GM23248 (cell line): ENCODE measurements around the gene SLC22A13. TPM values are rescaled to one million over a fixed set of nuclear protein-coding genes. Genes with fewer than 3 reads are reported as not detected.

Experiments
- DNase-seq: peaks from one replicate; pipeline ENCODE4 v3.0.0-alpha.2; 2015
- H2AFZ ChIP-seq: fragments of 200-600 bp; sonication (generic); 2 replicates; pipeline ENCODE4 v1.6.1; 2016; ENCODE audit warnings: antibody characterized with exemption
- H3F3A ChIP-seq: fragments of 200-600 bp; sonication (generic); 2 replicates; pipeline ENCODE4 v1.6.1; 2016; ENCODE audit warnings: mild to moderate bottlenecking, antibody characterized with exemption, mixed run types; ENCODE audit not compliant: insufficient read depth
- H3K27ac ChIP-seq: fragments of 200-600 bp; sonication (generic); 2 replicates; pipeline ENCODE4 v1.5.1; 2016; ENCODE audit warnings: mild to moderate bottlenecking
- H3K27me3 ChIP-seq: fragments of 200-600 bp; sonication (generic); replicated peaks from 2 replicates; pipeline ENCODE4 v1.6.1; 2016; ENCODE audit warnings: mild to moderate bottlenecking; ENCODE audit not compliant: insufficient read depth
- H3K36me3 ChIP-seq: fragments of 200-600 bp; sonication (generic); 2 replicates; pipeline ENCODE4 v1.6.1; 2016; ENCODE audit warnings: low read depth, mild to moderate bottlenecking
- H3K4me1 ChIP-seq: fragments of 200-600 bp; sonication (generic); 2 replicates; pipeline ENCODE4 v1.6.1; 2016; ENCODE audit warnings: mild to moderate bottlenecking; ENCODE audit not compliant: insufficient read depth
- H3K4me2 ChIP-seq: fragments of 200-600 bp; sonication (generic); one replicate; pipeline ENCODE4 v1.6.1; 2016; ENCODE audit warnings: mild to moderate bottlenecking; ENCODE audit not compliant: unreplicated experiment
- H3K4me3 ChIP-seq: fragments of 200-600 bp; sonication (generic); 2 replicates; pipeline ENCODE4 v1.5.1; 2016; ENCODE audit warnings: mild to moderate bottlenecking
- H3K79me2 ChIP-seq: fragments of 200-600 bp; sonication (generic); 2 replicates; pipeline ENCODE4 v1.6.1; 2016; ENCODE audit warnings: mild to moderate bottlenecking; ENCODE audit not compliant: insufficient read depth
- H3K9ac ChIP-seq: fragments of 200-600 bp; sonication (generic); 2 replicates; pipeline ENCODE4 v1.6.1; 2016; ENCODE audit warnings: mild to moderate bottlenecking
- H3K9me2 ChIP-seq: fragments of 200-600 bp; sonication (generic); 2 replicates; pipeline ENCODE4 v1.6.1; 2016; ENCODE audit warnings: mixed run types, mild to moderate bottlenecking, moderate library complexity; ENCODE audit not compliant: insufficient read depth
- H3K9me3 ChIP-seq: fragments of 200-600 bp; sonication (generic); one replicate; pipeline ENCODE4 v1.6.1; 2017; ENCODE audit warnings: low read depth
- H4K20me1 ChIP-seq: fragments of 200-600 bp; sonication (generic); 2 replicates; pipeline ENCODE4 v1.6.0; 2016; ENCODE audit not compliant: insufficient read depth
- EZH2 ChIP-seq: fragments of 200-600 bp; sonication (generic); IDR thresholded peaks from 2 replicates; pipeline ENCODE4 v1.6.1; 2018; ENCODE audit warnings: antibody characterized with exemption, mild to moderate bottlenecking; ENCODE audit not compliant: insufficient read depth, poor library complexity, severe bottlenecking
- EZH2phosphoT487 ChIP-seq: fragments of 200-600 bp; sonication (generic); IDR thresholded peaks from 2 replicates; pipeline ENCODE4 v1.6.1; 2018; ENCODE audit warnings: antibody characterized with exemption, moderate library complexity, mild to moderate bottlenecking, low read depth; ENCODE audit not compliant: insufficient read depth
- WGBS, 2 experiments: methylation state at CpG; one replicate each; pipeline ENCODE4 v1.1.6; 2015 to 2017; ENCODE audit warnings: low lambda C conversion rate in 2 of 2, low coverage in 1 of 2; ENCODE audit errors: missing lambda C conversion rate in 2 of 2; 5-methylcytosine and 5-hydroxymethylcytosine counted together
- in situ Hi-C: fragments of 300-500 bp; cut with MboI; formaldehyde crosslinking; loops from 2 replicates; pipeline ENCODE4 v1.15.0; 2020
- polyA plus RNA-seq: library from polyadenylated mRNA; unstranded; fragments of >200 nt; fragmentation: Nextera tagmentation; extraction: Ambion mirVana; gene quantifications from 2 replicates; pipeline ENCODE4 v1.2.1, GENCODE V29; 2016
- total RNA-seq: library from RNA; depleted of rRNA; stranded (reverse); fragments of >200 nt; shearing (Covaris generic); gene quantifications from 2 replicates; pipeline ENCODE4 v1.2.3, GENCODE V29; 2014

The SLC22A13 gene
- total and polyA plus RNA-seq, 2 experiments from 2014 or later = 0.86 TPM; not detected in 1

DNA sequence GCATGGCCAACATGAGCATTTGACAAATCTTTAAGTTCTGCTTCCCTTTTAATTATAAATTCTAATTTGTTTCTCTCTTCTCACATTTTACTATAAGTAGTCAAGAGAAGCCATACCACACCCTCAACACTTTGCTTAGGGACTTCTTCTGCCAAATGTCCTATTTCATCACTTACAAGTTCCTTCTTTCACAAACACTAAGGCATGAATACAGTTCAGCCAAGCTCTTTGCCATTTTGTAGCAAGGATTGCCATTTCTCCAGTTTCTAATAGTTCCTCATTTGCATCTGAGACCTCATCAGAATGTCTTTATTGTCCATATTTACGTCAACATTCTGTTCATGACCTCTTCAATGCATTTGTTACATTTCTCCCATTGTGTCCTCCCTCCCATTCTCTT lies 45.9 kb downstream of the SLC22A13 start:
- Histone ChIP-seq H3K9ac (no peak overlapping the region), H3K79me2 (no peaks in the 10 kb centered on the region), H3K4me3 (no peak overlapping the region), H3K27me3 (no peaks in the 10 kb centered on the region), H3K9me3 (no peaks in the 10 kb centered on the region), H3F3A (no peaks in the 10 kb centered on the region), H3K4me1 (no peaks in the 10 kb centered on the region), H3K9me2 (no peaks in the 10 kb centered on the region), H2AFZ (no peak overlapping the region), H3K4me2 (no peak overlapping the region), H3K36me3 (no peaks in the 10 kb centered on the region), H3K27ac (no peak overlapping the region), H4K20me1 (no peaks in the 10 kb centered on the region)
- no peak for DNase-seq
- WGBS, 2 experiments = 74 to 79% methylated on average over 1 of the region's 1 CpG
- in situ Hi-C loops = no loop called here
- TF ChIP-seq EZH2phosphoT487 (no peak), EZH2 (no peak)

DNA sequence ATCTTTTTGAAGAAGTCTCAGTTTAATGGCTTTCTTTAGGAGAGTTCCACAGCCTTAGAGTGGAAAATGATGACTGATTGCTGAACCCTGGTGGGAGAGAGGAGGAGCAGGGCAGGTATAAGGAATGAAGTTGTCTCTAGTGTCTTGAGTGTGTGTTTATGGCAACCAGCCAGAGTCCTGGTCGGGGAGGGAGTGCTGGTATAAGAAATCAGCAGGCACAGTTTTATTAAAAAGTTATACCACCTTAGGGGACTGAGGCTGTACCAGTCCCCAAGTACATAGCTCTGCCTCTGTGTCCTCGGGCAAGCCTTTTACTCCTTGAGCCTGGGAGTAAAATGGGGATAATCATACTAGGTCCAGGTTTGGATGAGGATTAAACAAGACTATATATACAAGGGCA lies 46.3 kb downstream of the SLC22A13 start:
- Histone ChIP-seq H3K9me2 (no peaks in the 10 kb centered on the region), H3K27ac (no peak overlapping the region), H3K9me3 (no peaks in the 10 kb centered on the region), H3K36me3 (no peaks in the 10 kb centered on the region), H3K27me3 (no peaks in the 10 kb centered on the region), H2AFZ (no peak overlapping the region), H4K20me1 (no peaks in the 10 kb centered on the region), H3K79me2 (no peaks in the 10 kb centered on the region), H3K9ac (no peak overlapping the region), H3K4me2 (no peak overlapping the region), H3K4me1 (no peaks in the 10 kb centered on the region), H3K4me3 (no peak overlapping the region), H3F3A (no peaks in the 10 kb centered on the region)
- in situ Hi-C loops = no loop called here
- WGBS, 2 experiments = 46 to 55% methylated on average over 2 of the region's 2 CpGs
- no peak for DNase-seq
- TF ChIP-seq EZH2phosphoT487 (no peak), EZH2 (no peak)

DNA sequence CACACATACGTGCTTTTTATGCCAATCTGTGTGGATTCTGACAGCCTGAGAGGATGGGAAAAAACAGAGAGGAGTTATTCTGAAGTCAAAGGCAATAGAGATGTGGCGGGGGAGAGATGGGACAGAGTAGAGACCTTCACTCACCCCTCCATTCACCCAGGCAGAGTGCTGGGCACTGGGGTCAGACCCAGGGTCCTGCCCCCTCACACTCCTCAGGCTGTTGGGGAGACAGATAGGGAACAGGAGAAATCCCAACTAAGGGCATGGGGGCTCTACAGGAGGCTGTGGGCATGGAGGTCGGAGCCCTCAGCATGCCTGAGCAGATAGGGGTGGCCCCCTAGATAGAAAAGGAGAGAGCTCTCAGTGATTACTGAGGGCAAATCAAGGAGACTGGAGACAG lies 46.7 kb downstream of the SLC22A13 start:
- Histone ChIP-seq H2AFZ (no peak overlapping the region), H3F3A (no peaks in the 10 kb centered on the region), H4K20me1 (no peaks in the 10 kb centered on the region), H3K36me3 (no peaks in the 10 kb centered on the region), H3K27me3 (no peaks in the 10 kb centered on the region), H3K9me3 (no peaks in the 10 kb centered on the region), H3K9ac (no peak overlapping the region), H3K9me2 (no peaks in the 10 kb centered on the region), H3K4me3 (no peak overlapping the region), H3K27ac (no peak overlapping the region), H3K4me2 (no peak overlapping the region), H3K4me1 (no peaks in the 10 kb centered on the region), H3K79me2 (no peaks in the 10 kb centered on the region)
- no peak for DNase-seq
- WGBS, 2 experiments = 81 to 86% methylated on average over 3 of the region's 3 CpGs
- TF ChIP-seq EZH2phosphoT487 = no peak
- TF ChIP-seq EZH2 = no peak
- in situ Hi-C loops = no loop called here

DNA sequence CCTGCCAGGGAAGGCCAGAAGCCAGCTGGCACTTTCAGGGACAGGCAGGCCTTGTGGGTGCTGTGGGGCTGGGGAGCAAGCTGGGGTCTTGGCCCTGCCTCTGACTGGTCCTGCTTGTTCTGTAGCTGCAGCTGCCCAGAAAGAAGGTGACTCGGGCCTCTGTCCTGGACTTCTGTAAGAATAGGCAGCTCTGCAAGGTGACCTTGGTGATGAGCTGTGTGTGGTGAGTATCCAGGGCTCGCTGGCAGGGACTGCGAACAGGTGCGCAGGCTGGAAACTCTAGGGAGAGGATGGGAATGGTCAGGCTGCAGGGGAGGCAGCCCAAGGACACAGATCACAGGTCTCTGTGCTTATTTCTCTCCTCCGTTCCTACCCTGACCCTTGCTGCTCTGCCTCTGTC lies 47.7 kb downstream of the SLC22A13 start:
- Histone ChIP-seq H4K20me1 (no peaks in the 10 kb centered on the region), H3K4me1 (no peaks in the 10 kb centered on the region), H3K79me2 (no peaks in the 10 kb centered on the region), H3K4me2 (no peak overlapping the region), H3K27me3 (no peaks in the 10 kb centered on the region), H3K27ac (no peak overlapping the region), H3K9me3 (no peaks in the 10 kb centered on the region), H3K4me3 (no peak overlapping the region), H2AFZ (no peak overlapping the region), H3K36me3 (no peaks in the 10 kb centered on the region), H3K9me2 (no peaks in the 10 kb centered on the region), H3F3A (no peaks in the 10 kb centered on the region), H3K9ac (no peak overlapping the region)
- TF ChIP-seq EZH2phosphoT487 (no peak), EZH2 (no peak)
- 95% methylated on average over 5 of the region's 5 CpGs for WGBS, 2 experiments
- in situ Hi-C loops = no loop called here
- no peak for DNase-seq

DNA sequence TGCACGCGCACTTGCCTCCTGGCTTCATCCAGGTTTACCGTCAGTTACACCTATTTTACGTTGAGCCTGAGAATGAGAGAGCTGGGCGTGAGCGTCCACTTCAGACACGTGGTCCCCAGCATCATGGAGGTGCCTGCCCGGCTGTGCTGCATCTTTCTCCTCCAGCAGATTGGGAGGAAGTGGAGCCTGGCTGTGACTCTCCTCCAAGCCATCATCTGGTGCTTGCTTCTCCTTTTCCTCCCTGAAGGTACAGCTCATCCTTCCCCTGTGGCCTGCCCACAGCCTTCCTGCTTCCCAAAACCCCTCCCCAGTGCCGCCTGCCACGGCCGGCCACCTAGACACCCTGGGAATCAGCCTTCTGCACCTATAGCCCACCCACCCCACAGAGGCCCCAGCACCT lies 48.1 kb downstream of the SLC22A13 start:
- Histone ChIP-seq H3K36me3 (no peaks in the 10 kb centered on the region), H3K27me3 (no peaks in the 10 kb centered on the region), H3K79me2 (no peaks in the 10 kb centered on the region), H3K9me3 (no peaks in the 10 kb centered on the region), H3K4me1 (no peaks in the 10 kb centered on the region), H3K4me2 (no peak overlapping the region), H3K4me3 (no peak overlapping the region), H3K27ac (no peak overlapping the region), H3K9ac (no peak overlapping the region), H3K9me2 (no peaks in the 10 kb centered on the region), H4K20me1 (no peaks in the 10 kb centered on the region), H2AFZ (no peak overlapping the region), H3F3A (no peaks in the 10 kb centered on the region)
- TF ChIP-seq EZH2phosphoT487 (no peak), EZH2 (no peak)
- no peak for DNase-seq
- in situ Hi-C loops = no loop called here
- WGBS, 2 experiments = 72 to 73% methylated on average over 11 of the region's 11 CpGs
